B cell (primary cell): ENCODE results near the gene ARHGEF17. TPM values are rescaled to one million over a fixed set of nuclear protein-coding genes. Genes with fewer than 3 reads are reported as not detected.
A peak's percentile ranks its signal among the peaks of the same experiment; 100 is the strongest.

Experiments used
- ATAC-seq: fragments of 200-7000 bp; cut with Tn5 transposase; one replicate; pipeline ENCODE4 v1.10.0; 2021; ENCODE audit warnings: low read depth, mild to moderate bottlenecking, moderate number of reproducible peaks, moderate library complexity
- CTCF ChIA-PET: fragments of 350-600 bp; sonication (Branson Sonifier 250); formaldehyde crosslinking; loops from one replicate; lab custom pipeline; 2021; ENCODE audit warnings: antibody characterized with exemption, inconsistent platforms; lab: Charles Lee
- POLR2A ChIA-PET: fragments of 350-600 bp; sonication (Branson Sonifier 250); formaldehyde crosslinking; loops from one replicate; lab custom pipeline; 2021; ENCODE audit warnings: antibody characterized with exemption; lab: Charles Lee
- DNase-seq: peaks from one replicate; pipeline ENCODE4 v3.0.0; 2013
- H2AFZ ChIP-seq: 2 replicates; pipeline ENCODE4 v1.6.1; 2012; ENCODE audit warnings: mild to moderate bottlenecking, low read depth, low read length; ENCODE audit not compliant: insufficient read depth, poor library complexity, severe bottlenecking
- H3K27ac ChIP-seq, 2 donors: 1 replicate in 1 of 2; 2 replicates in 1 of 2; pipeline ENCODE4 v1.5.1; 2012 to 2013; ENCODE audit warnings: low read length in 2 of 2, mild to moderate bottlenecking in 2 of 2, moderate library complexity in 1 of 2
- H3K27me3 ChIP-seq, 4 experiments: fragments of 200-600 bp in 1 of 4; sonication (generic) in 1 of 4; replicated peaks in 1 of 4; 1 replicate in 2 of 4; 2 replicates in 2 of 4; pipeline versions ENCODE4 v1.6.1 to v1.7.0; 2013 to 2016; ENCODE audit warnings: low read length in 3 of 4, mild to moderate bottlenecking in 2 of 4, mixed read lengths in 1 of 4, moderate library complexity in 1 of 4; ENCODE audit not compliant: insufficient read depth in 4 of 4, control insufficient read depth in 3 of 4; ENCODE audit errors: control extremely low read depth in 1 of 4
- H3K36me3 ChIP-seq, 2 experiments: replicated peaks in 1 of 2; 1 replicate in 1 of 2; 2 replicates in 1 of 2; pipeline versions ENCODE4 v1.6.1 to v1.7.1; 2013; ENCODE audit warnings: low read length in 1 of 2; ENCODE audit not compliant: insufficient read depth in 2 of 2, control insufficient read depth in 1 of 2; ENCODE audit errors: control extremely low read depth in 1 of 2, extremely low read depth in 1 of 2
- H3K4me1 ChIP-seq, 2 donors: fragments of 200-600 bp in 1 of 2; sonication (generic) in 1 of 2; 1 replicate in 1 of 2; 2 replicates in 1 of 2; pipeline versions ENCODE4 v1.5.1 to v1.6.1; 2013 to 2017; ENCODE audit warnings: low read length in 2 of 2; ENCODE audit not compliant: control insufficient read depth in 2 of 2, insufficient read depth in 2 of 2
- H3K4me2 ChIP-seq: replicated peaks from 2 replicates; pipeline ENCODE3; 2012; ENCODE audit warnings: mild to moderate bottlenecking, low read depth, low read length; ENCODE audit not compliant: poor library complexity, severe bottlenecking
- H3K4me3 ChIP-seq, 5 experiments: fragments of 200-600 bp in 1 of 5; sonication (generic) in 1 of 5; 1 replicate in 3 of 5; 2 replicates in 2 of 5; pipeline versions ENCODE4 v1.5.1 to v1.7.0; 2011 to 2016; ENCODE audit warnings: low read length in 4 of 5, mild to moderate bottlenecking in 4 of 5, low read depth in 2 of 5, control low read depth in 1 of 5, moderate library complexity in 1 of 5; ENCODE audit not compliant: insufficient read depth in 1 of 5; ENCODE audit errors: control extremely low read depth in 1 of 5, extremely low read depth in 1 of 5
- H3K79me2 ChIP-seq: fragments of 200-600 bp; sonication (generic); one replicate; pipeline ENCODE4 v1.6.0; 2016; ENCODE audit warnings: low read length; ENCODE audit not compliant: control insufficient read depth, insufficient read depth
- H3K9ac ChIP-seq: fragments of 200-600 bp; sonication (generic); 2 replicates; pipeline ENCODE4 v1.6.1; 2017; ENCODE audit warnings: mild to moderate bottlenecking, low read length, moderate library complexity
- H3K9me3 ChIP-seq, 3 donors: one replicate each; pipeline versions ENCODE4 v1.6.1 to v1.7.1; 2013; ENCODE audit warnings: low read length in 2 of 3; ENCODE audit not compliant: control insufficient read depth in 2 of 3, insufficient read depth in 1 of 3; ENCODE audit errors: control extremely low read depth in 1 of 3
- H4K20me1 ChIP-seq: 2 replicates; pipeline ENCODE4 v1.6.0; 2012; ENCODE audit warnings: mild to moderate bottlenecking, low read length; ENCODE audit not compliant: insufficient read depth, control insufficient read depth, poor library complexity, severe bottlenecking
- H3K27ac Mint-ChIP-seq: one replicate; pipeline ENCODE4 v1.8.0; 2021; ENCODE audit warnings: mixed read lengths
- H3K27me3 Mint-ChIP-seq: one replicate; pipeline ENCODE4 v1.8.0; 2021; ENCODE audit warnings: mixed read lengths
- H3K4me1 Mint-ChIP-seq: one replicate; pipeline ENCODE4 v1.8.0; 2021; ENCODE audit warnings: mixed read lengths
- H3K4me3 Mint-ChIP-seq: one replicate; pipeline ENCODE4 v1.8.0; 2021; ENCODE audit warnings: mixed read lengths
- H3K9me3 Mint-ChIP-seq: one replicate; pipeline ENCODE4 v1.8.0; 2022; ENCODE audit warnings: mixed read lengths; ENCODE audit not compliant: insufficient read depth
- EZH2 ChIP-seq: IDR thresholded peaks from 2 replicates; pipeline ENCODE4 v1.6.1; 2012; ENCODE audit warnings: borderline replicate concordance, low read depth, mild to moderate bottlenecking, moderate library complexity, low read length; ENCODE audit not compliant: insufficient read depth, poor library complexity, severe bottlenecking
- WGBS: methylation state at CpG from one replicate; pipeline ENCODE4 v1.1.5; 2013; ENCODE audit warnings: missing lambda C conversion rate; ENCODE audit not compliant: insufficient coverage; 5-methylcytosine and 5-hydroxymethylcytosine counted together
- intact Hi-C: fragments of 100-400 bp; cut with micrococcal nuclease; formaldehyde crosslinking; loops from one replicate; pipeline ENCODE4 v1.10.0; 2022
- polyA plus RNA-seq: library from polyadenylated mRNA; depleted of rRNA; stranded (reverse); fragments of >200 nt; gene quantifications from 2 replicates; pipeline ENCODE4 v1.2.3, GENCODE V29; 2012
- total RNA-seq, 2 donors: library from RNA; stranded (reverse); fragments of 120-200 nt in 1 of 2; gene quantifications; 1 replicate in 1 of 2; 2 replicates in 1 of 2; pipeline versions ENCODE4 v1.2.3 to v1.2.4, GENCODE V29; 2013 to 2022
- TF ChIP-seq, protein P1 (sequence below): fragments of 200-600 bp; IDR thresholded peaks from one replicate; pipeline ENCODE4 v1.8.0; 2022; ENCODE audit warnings: antibody characterized with exemption, mild to moderate bottlenecking

ARHGEF17 gene
- total and polyA plus RNA-seq, 2 donors (not counting 1 experiment from before 2014, with no cell fraction given) = 0.05 TPM; not detected in 1

DNA sequence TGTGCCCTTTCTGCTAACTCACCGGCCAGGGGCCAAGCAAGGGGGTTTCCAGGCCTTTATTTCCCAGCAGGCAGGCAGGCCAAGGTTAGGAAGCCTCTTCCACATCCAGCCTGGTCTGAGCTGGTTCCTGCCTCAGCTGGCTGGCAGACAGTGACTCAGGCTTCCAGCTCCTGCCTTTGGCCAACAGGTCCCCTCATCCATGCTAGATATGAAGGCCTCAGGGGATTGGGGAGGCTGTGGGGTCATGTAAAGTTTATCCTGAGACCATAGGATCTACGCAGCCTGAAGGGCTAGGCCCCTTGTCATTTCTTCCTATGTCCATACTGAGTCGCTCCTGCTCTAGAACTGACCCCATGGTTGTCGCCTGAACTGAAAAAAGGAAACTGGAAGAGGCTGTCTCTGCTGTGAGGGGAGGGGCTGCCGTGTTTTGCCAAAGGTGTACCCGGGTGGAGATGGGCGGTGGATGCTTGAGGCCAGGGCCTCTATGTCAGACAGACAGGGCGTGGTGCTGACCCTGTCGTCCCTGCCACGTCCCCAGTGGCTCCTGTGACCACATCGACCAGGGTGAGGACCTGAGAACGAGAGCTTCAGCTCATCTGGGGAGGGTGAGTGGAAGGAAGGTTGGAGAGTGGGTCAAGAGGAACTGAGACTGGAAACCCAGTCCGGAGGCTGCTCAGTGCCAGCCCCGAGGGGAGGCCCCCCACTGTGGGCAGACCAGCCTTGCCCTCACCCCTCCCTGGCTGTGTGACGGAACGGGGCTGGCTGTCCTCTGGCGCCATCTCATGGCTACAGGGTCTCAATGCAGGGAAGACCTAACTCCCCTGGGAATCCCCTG lies 19.0 kb upstream of the ARHGEF17 start:
- no peak for TF ChIP-seq EZH2
- TF ChIP-seq, protein P1, sequence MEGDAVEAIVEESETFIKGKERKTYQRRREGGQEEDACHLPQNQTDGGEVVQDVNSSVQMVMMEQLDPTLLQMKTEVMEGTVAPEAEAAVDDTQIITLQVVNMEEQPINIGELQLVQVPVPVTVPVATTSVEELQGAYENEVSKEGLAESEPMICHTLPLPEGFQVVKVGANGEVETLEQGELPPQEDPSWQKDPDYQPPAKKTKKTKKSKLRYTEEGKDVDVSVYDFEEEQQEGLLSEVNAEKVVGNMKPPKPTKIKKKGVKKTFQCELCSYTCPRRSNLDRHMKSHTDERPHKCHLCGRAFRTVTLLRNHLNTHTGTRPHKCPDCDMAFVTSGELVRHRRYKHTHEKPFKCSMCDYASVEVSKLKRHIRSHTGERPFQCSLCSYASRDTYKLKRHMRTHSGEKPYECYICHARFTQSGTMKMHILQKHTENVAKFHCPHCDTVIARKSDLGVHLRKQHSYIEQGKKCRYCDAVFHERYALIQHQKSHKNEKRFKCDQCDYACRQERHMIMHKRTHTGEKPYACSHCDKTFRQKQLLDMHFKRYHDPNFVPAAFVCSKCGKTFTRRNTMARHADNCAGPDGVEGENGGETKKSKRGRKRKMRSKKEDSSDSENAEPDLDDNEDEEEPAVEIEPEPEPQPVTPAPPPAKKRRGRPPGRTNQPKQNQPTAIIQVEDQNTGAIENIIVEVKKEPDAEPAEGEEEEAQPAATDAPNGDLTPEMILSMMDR = peak; percentile 93
- CTCF ChIA-PET = interaction anchor here (0.6 to 7.5 kb wide), 27 partner anchors 8 to 605 kb away, joined by 3 to 65 read pairs (median 4); partner anchors contain the start of gene ARHGEF17
- no peaks in the 10 kb centered on the region for H3K79me2 ChIP-seq
- H3K9me3 Mint-ChIP-seq = no peaks in the 10 kb centered on the region
- DNase-seq = peak; percentile 91
- peak overlapping the region; percentile 67 to 71 for H3K27ac ChIP-seq
- intact Hi-C loops = loop anchor here (1.0 to 5.0 kb wide), 8 partner anchors 18 to 466 kb away; no protein-coding TSS in a partner anchor
- peak overlapping the region; percentile 53 for H2AFZ ChIP-seq
- H3K4me1 Mint-ChIP-seq = peaks cover 33% of the 10 kb centered on the region
- H4K20me1 ChIP-seq = no peaks in the 10 kb centered on the region
- H3K4me2 ChIP-seq = peak overlapping the region; percentile 60
- peaks cover 6% of the 10 kb centered on the region for H3K27me3 Mint-ChIP-seq
- no peaks in the 10 kb centered on the region for H3K9me3 ChIP-seq
- H3K27ac Mint-ChIP-seq = peak overlapping the region; percentile 89
- 5% methylated on average over 15 of the region's 17 CpGs for WGBS
- peak; percentile 94 for ATAC-seq
- peak overlapping the region in 2 of 5 experiments; percentile 16 to 21 for H3K4me3 ChIP-seq
- peak overlapping the region; percentile 0 for H3K9ac ChIP-seq
- POLR2A ChIA-PET = interaction anchor here (0.5 to 1.0 kb wide), 3 partner anchors 46 to 843 kb away, joined by 3 to 4 read pairs (median 3); no protein-coding TSS in a partner anchor
- peak overlapping the region; percentile 85 for H3K4me3 Mint-ChIP-seq
- peaks cover 23 to 32% of the 10 kb centered on the region in 2 donors for H3K4me1 ChIP-seq
- H3K27me3 ChIP-seq = peaks cover 0 to 11% (median 0%) of the 10 kb centered on the region in 4 experiments
- H3K36me3 ChIP-seq = no peaks in the 10 kb centered on the region

GRCh38 chr11:73290536-73290935 lies 17.5 kb upstream of the ARHGEF17 start:
- Mint-ChIP-seq H3K4me3 (no peak overlapping the region), H3K27me3 (peaks cover 10% of the 10 kb centered on the region), H3K4me1 (peaks cover 36% of the 10 kb centered on the region), H3K9me3 (no peaks in the 10 kb centered on the region), H3K27ac (no peak overlapping the region)
- POLR2A ChIA-PET = no interaction called here
- Histone ChIP-seq H4K20me1 (no peaks in the 10 kb centered on the region), H3K9ac (no peak overlapping the region), H2AFZ (no peak overlapping the region), H3K4me2 (no peak overlapping the region), H3K27ac (no peak overlapping the region), H3K4me1 (peaks cover 28 to 36% of the 10 kb centered on the region in 2 donors), H3K79me2 (no peaks in the 10 kb centered on the region), H3K36me3 (no peaks in the 10 kb centered on the region), H3K27me3 (peaks cover 0 to 19% (median 0%) of the 10 kb centered on the region in 4 experiments), H3K9me3 (no peaks in the 10 kb centered on the region), H3K4me3 (no peak overlapping the region)
- DNase-seq = no peak
- CTCF ChIA-PET = interaction anchor here (1.0 to 7.5 kb wide), 12 partner anchors 9 to 843 kb away, joined by 3 to 65 read pairs (median 4); partner anchors contain the start of gene ARHGEF17
- TF ChIP-seq, protein P1 = no peak
- TF ChIP-seq EZH2 = no peak
- no peak for ATAC-seq
- intact Hi-C loops = no loop called here
- 100% methylated on average over 4 of the region's 4 CpGs for WGBS
